ENCODE data around the gene ABCA2.

GRCh38 chr9:137014776-137015539, 13.1 kb downstream of the ABCA2 start:
- TF ChIP-seq POLR2A (IDR thresholded peaks at IDR 0.05; ENCODE audit: low read depth, low read length) (no peak), POLR2AphosphoS5 (IDR thresholded peaks at IDR 0.05; ENCODE audit: low read depth, low read length) (no peak), TAF1 (IDR thresholded peaks at IDR 0.05; ENCODE audit: borderline replicate concordance, low read depth, low read length) (no peak)
